Panc1 (cell line): ENCODE data around the gene VIPR2. TPM values are rescaled to one million over a fixed set of nuclear protein-coding genes. Genes with fewer than 3 reads are reported as not detected.

Experiments
- ATAC-seq: fragments of 200-7000 bp; cut with Tn5 transposase; 2 replicates; pipeline ENCODE4 v1.9.1; 2020; ENCODE audit warnings: mild to moderate bottlenecking, moderate library complexity
- BruUV-seq: library from RNA; stranded (reverse); fragments of 400-500 nt; replicated peaks from 2 replicates; lab custom pipeline; 2021; lab: Mats Ljungman, UMichigan
- CTCF ChIA-PET: fragments of 300-600 bp; sonication (Branson Sonifier 250); formaldehyde crosslinking; loops from one replicate; lab custom pipeline; 2022; ENCODE audit warnings: antibody characterized with exemption; lab: Charles Lee
- POLR2A ChIA-PET: fragments of 300-600 bp; sonication (Branson Sonifier 250); formaldehyde crosslinking; loops from one replicate; lab custom pipeline; 2022; ENCODE audit warnings: antibody characterized with exemption; lab: Charles Lee
- DNase-seq: peaks from one replicate; pipeline ENCODE4 v3.0.0-alpha.2; 2010; ENCODE audit warnings: low read depth, low spot score
- H3K27ac ChIP-seq: 2 replicates; pipeline ENCODE4 v1.5.1; 2011; ENCODE audit warnings: mild to moderate bottlenecking, low read length, inconsistent platforms
- H3K27me3 ChIP-seq: fragments of 200-500 bp; sonication (Bioruptor generic); 2 replicates; pipeline ENCODE4 v1.6.0; 2014; ENCODE audit warnings: low read length, inconsistent platforms; ENCODE audit not compliant: control insufficient read depth, insufficient read depth
- H3K36me3 ChIP-seq: fragments of 200-500 bp; sonication (Bioruptor generic); 2 replicates; pipeline ENCODE4 v1.5.1; 2014; ENCODE audit warnings: inconsistent platforms, mild to moderate bottlenecking, low read length, moderate library complexity; ENCODE audit not compliant: control insufficient read depth, insufficient read depth
- H3K4me1 ChIP-seq: 2 replicates; pipeline ENCODE4 v1.5.1; 2011; ENCODE audit warnings: inconsistent platforms, mild to moderate bottlenecking, low read length, moderate library complexity; ENCODE audit not compliant: control insufficient read depth, insufficient read depth
- H3K4me3 ChIP-seq, 2 experiments: 2 replicates each; pipeline ENCODE4 v1.5.1; 2011 to 2012; ENCODE audit warnings: low read depth in 2 of 2, low read length in 2 of 2, mild to moderate bottlenecking in 2 of 2, inconsistent platforms in 1 of 2, moderate library complexity in 1 of 2
- H3K9me3 ChIP-seq: fragments of 200-500 bp; sonication (Bioruptor generic); 2 replicates; pipeline ENCODE4 v1.5.1; 2014; ENCODE audit warnings: low read depth, mild to moderate bottlenecking, inconsistent platforms, low read length, moderate library complexity; ENCODE audit not compliant: control insufficient read depth, insufficient read depth
- POLR2AphosphoS5 ChIP-seq: IDR thresholded peaks from 2 replicates; pipeline ENCODE4 v1.6.1; 2012; ENCODE audit warnings: mild to moderate bottlenecking, low read depth, low read length, moderate library complexity
- SIN3A ChIP-seq: IDR thresholded peaks from 2 replicates; pipeline ENCODE4 v1.6.1; 2012; ENCODE audit warnings: low read depth, mild to moderate bottlenecking, low read length, moderate library complexity, borderline replicate concordance; ENCODE audit not compliant: insufficient read depth
- TCF7L2 ChIP-seq: IDR thresholded peaks from 2 replicates; pipeline ENCODE4 v1.6.1; 2011; ENCODE audit warnings: mild to moderate bottlenecking, low read depth, low read length, inconsistent platforms
- in situ Hi-C: cut with HindIII; loops from 2 replicates; pipeline ENCODE4 v1.10.0; 2016; ENCODE audit warnings: low sequenced_read_pairs, low pct_unique_long_range_greater_than_20kb
- intact Hi-C: fragments of 100-400 bp; cut with micrococcal nuclease; formaldehyde crosslinking; loops from one replicate; pipeline ENCODE4 v1.10.0; 2022; ENCODE audit not compliant: unreplicated experiment
- total RNA-seq: library from RNA; stranded (reverse); gene quantifications from one replicate; pipeline ENCODE4 v1.2.1, GENCODE V29; 2021; ENCODE audit not compliant: unreplicated experiment
- TF ChIP-seq, protein P1 (sequence below), 2 experiments: IDR thresholded peaks; 2 replicates each; pipeline ENCODE4 v1.6.1; 2011 to 2012; ENCODE audit warnings: low read depth in 2 of 2, control low read depth in 1 of 2, low read length in 1 of 2, mild to moderate bottlenecking in 1 of 2, moderate library complexity in 1 of 2; ENCODE audit not compliant: insufficient read depth in 1 of 2
- TF ChIP-seq, protein P2 (sequence below): fragments of 450-650 bp; IDR thresholded peaks from 2 replicates; pipeline ENCODE4 v1.5.1; 2017; ENCODE audit warnings: mild to moderate bottlenecking

VIPR2 gene
- total RNA-seq, 1 experiment from 2014 or later: not detected

DNA sequence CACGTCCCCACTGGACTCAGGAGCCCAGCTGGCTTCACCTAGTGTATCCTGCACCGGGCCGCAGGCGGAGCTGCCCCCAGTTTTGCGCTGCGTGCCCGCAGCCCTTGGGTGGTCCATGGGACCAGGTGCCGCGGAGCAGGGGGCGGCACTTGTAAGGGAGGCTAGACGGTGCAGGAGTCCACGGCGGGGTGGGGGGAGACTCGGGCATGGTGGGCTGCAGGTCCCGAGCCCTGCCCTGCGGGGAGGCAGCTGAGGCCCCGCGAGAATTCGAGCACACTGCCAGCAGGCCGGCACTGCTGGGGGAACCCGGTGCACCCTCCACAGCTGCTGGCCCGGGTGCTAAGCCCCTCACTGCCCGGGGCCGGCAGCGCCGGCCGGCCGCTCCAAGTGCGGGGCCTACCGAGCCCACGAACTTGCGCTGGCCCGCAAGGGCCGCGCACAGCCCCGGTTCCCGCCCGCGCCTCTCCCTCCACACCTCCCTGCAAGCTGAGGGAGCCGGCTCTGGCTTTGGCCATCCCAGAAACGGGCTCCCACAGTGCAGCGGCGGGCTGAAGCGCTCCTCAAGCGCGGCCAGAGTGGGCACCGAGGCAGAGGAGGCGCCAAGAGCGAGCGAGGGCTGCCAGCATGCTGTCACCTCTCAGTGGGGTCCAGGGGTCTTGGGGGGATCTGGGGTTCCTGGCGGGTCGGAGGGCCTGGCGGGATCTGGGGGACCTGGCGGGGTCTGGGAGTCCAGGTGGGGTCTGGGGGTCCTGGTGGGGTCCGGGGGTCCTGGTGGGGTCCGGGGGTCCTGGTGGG is 81.4 kb downstream of the VIPR2 start:
- intact Hi-C loops: no loop called here
- POLR2A ChIA-PET: no interaction called here
- DNase-seq: no peak
- Histone ChIP-seq H3K4me3 (no peak overlapping the region), H3K27me3 (no peaks in the 10 kb centered on the region), H3K9me3 (no peaks in the 10 kb centered on the region), H3K27ac (no peak overlapping the region), H3K36me3 (no peaks in the 10 kb centered on the region), H3K4me1 (no peaks in the 10 kb centered on the region)
- BruUV-seq: no TSS peak
- in situ Hi-C loops: no loop called here
- ATAC-seq: no peak
- no peak for TF ChIP-seq SIN3A
- TF ChIP-seq, protein P1, sequence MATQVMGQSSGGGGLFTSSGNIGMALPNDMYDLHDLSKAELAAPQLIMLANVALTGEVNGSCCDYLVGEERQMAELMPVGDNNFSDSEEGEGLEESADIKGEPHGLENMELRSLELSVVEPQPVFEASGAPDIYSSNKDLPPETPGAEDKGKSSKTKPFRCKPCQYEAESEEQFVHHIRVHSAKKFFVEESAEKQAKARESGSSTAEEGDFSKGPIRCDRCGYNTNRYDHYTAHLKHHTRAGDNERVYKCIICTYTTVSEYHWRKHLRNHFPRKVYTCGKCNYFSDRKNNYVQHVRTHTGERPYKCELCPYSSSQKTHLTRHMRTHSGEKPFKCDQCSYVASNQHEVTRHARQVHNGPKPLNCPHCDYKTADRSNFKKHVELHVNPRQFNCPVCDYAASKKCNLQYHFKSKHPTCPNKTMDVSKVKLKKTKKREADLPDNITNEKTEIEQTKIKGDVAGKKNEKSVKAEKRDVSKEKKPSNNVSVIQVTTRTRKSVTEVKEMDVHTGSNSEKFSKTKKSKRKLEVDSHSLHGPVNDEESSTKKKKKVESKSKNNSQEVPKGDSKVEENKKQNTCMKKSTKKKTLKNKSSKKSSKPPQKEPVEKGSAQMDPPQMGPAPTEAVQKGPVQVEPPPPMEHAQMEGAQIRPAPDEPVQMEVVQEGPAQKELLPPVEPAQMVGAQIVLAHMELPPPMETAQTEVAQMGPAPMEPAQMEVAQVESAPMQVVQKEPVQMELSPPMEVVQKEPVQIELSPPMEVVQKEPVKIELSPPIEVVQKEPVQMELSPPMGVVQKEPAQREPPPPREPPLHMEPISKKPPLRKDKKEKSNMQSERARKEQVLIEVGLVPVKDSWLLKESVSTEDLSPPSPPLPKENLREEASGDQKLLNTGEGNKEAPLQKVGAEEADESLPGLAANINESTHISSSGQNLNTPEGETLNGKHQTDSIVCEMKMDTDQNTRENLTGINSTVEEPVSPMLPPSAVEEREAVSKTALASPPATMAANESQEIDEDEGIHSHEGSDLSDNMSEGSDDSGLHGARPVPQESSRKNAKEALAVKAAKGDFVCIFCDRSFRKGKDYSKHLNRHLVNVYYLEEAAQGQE (IDR thresholded peaks at IDR 0.05; ENCODE audit: insufficient read depth in 1 of 2, low read depth in 2 of 2, low read length in 1 of 2): no peak
- TF ChIP-seq TCF7L2: no peak
- TF ChIP-seq, protein P2, sequence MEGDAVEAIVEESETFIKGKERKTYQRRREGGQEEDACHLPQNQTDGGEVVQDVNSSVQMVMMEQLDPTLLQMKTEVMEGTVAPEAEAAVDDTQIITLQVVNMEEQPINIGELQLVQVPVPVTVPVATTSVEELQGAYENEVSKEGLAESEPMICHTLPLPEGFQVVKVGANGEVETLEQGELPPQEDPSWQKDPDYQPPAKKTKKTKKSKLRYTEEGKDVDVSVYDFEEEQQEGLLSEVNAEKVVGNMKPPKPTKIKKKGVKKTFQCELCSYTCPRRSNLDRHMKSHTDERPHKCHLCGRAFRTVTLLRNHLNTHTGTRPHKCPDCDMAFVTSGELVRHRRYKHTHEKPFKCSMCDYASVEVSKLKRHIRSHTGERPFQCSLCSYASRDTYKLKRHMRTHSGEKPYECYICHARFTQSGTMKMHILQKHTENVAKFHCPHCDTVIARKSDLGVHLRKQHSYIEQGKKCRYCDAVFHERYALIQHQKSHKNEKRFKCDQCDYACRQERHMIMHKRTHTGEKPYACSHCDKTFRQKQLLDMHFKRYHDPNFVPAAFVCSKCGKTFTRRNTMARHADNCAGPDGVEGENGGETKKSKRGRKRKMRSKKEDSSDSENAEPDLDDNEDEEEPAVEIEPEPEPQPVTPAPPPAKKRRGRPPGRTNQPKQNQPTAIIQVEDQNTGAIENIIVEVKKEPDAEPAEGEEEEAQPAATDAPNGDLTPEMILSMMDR: no peak
- no peak for TF ChIP-seq POLR2AphosphoS5
- CTCF ChIA-PET: no interaction called here

DNA sequence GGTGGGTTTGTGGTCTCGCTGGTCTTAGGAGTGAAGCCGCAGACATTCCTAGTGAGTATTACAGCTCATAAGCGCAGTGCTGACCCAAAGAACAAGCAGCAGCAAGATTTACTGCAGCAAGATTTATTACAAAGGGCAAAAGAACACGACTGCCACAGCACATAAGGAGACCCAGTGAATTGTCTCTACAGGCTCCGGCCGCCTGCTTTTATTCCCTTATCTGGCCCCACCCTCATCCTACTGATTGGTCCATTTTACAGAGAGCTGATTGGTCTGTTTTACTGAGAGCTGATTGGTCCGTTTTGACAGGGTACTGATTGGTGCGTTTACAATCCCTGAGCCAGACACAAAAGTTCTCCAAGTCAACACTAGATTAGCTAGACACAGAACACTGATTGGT is 82.1 kb downstream of the VIPR2 start:
- no peak for TF ChIP-seq POLR2AphosphoS5
- TF ChIP-seq, protein P1 (IDR thresholded peaks at IDR 0.05; ENCODE audit: insufficient read depth in 1 of 2, low read depth in 2 of 2, low read length in 1 of 2): no peak
- TF ChIP-seq, protein P2: no peak
- TF ChIP-seq TCF7L2: no peak
- TF ChIP-seq SIN3A: no peak
- intact Hi-C loops: no loop called here
- no TSS peak for BruUV-seq
- DNase-seq: no peak
- Histone ChIP-seq H3K27me3 (no peaks in the 10 kb centered on the region), H3K9me3 (no peaks in the 10 kb centered on the region), H3K4me1 (no peaks in the 10 kb centered on the region), H3K36me3 (no peaks in the 10 kb centered on the region), H3K27ac (no peak overlapping the region), H3K4me3 (no peak overlapping the region)
- in situ Hi-C loops: no loop called here
- ChIA-PET CTCF (no interaction called here), POLR2A (no interaction called here)
- ATAC-seq: no peak
